H9 (cell line): Measurements from ENCODE around the gene PFKFB2. TPM values are rescaled to one million over a fixed set of nuclear protein-coding genes. Genes with fewer than 3 reads are reported as not detected.

Experiments used
- DNase-seq: peaks from one replicate; pipeline ENCODE4 v3.0.0-alpha.2; 2017
- H2AFZ ChIP-seq: one replicate; pipeline ENCODE4 v1.6.1; 2013; ENCODE audit warnings: mild to moderate bottlenecking, low read length, control low read depth, moderate library complexity
- H2AK5ac ChIP-seq: 2 replicates; pipeline ENCODE4 v1.6.1; 2013; ENCODE audit warnings: low read length, control low read depth, mixed read lengths; ENCODE audit not compliant: insufficient read length
- H2BK120ac ChIP-seq: one replicate; pipeline ENCODE4 v1.6.1; 2013; ENCODE audit warnings: low read depth, mild to moderate bottlenecking, low read length, control low read depth, inconsistent platforms; ENCODE audit not compliant: poor library complexity, severe bottlenecking
- H2BK12ac ChIP-seq: 2 replicates; pipeline ENCODE4 v1.6.1; 2013; ENCODE audit warnings: low read length, control low read depth, mixed read lengths, low read depth; ENCODE audit not compliant: insufficient read length
- H2BK15ac ChIP-seq: 2 replicates; pipeline ENCODE4 v1.6.1; 2013; ENCODE audit warnings: low read depth, low read length, control low read depth
- H2BK20ac ChIP-seq: one replicate; pipeline ENCODE4 v1.6.1; 2013; ENCODE audit warnings: low read depth, mild to moderate bottlenecking, low read length, control low read depth, inconsistent platforms; ENCODE audit not compliant: poor library complexity, severe bottlenecking
- H2BK5ac ChIP-seq: 2 replicates; pipeline ENCODE4 v1.6.1; 2013; ENCODE audit warnings: low read length, control low read depth, mixed read lengths; ENCODE audit not compliant: insufficient read length
- H3K14ac ChIP-seq: 2 replicates; pipeline ENCODE4 v1.6.1; 2013; ENCODE audit warnings: low read length, control low read depth; ENCODE audit not compliant: insufficient read depth
- H3K18ac ChIP-seq: 2 replicates; pipeline ENCODE4 v1.6.1; 2013; ENCODE audit warnings: low read depth, mild to moderate bottlenecking, mixed read lengths, low read length, control low read depth; ENCODE audit not compliant: insufficient read length
- H3K23ac ChIP-seq: 2 replicates; pipeline ENCODE4 v1.6.1; 2013; ENCODE audit warnings: low read length, control low read depth, mixed read lengths, low read depth; ENCODE audit not compliant: insufficient read length
- H3K23me2 ChIP-seq: 2 replicates; pipeline ENCODE4 v1.6.1; 2013; ENCODE audit warnings: low read depth, mild to moderate bottlenecking, mixed read lengths, low read length, control low read depth; ENCODE audit not compliant: insufficient read length, poor library complexity, severe bottlenecking
- H3K27ac ChIP-seq: 2 replicates; pipeline ENCODE4 v1.5.1; 2013; ENCODE audit warnings: low read length, control low read depth, mixed read lengths, low read depth; ENCODE audit not compliant: insufficient read length
- H3K27me3 ChIP-seq: 2 replicates; pipeline ENCODE4 v1.6.1; 2013; ENCODE audit warnings: low read length, control low read depth, inconsistent platforms; ENCODE audit not compliant: insufficient read depth
- H3K4ac ChIP-seq: 2 replicates; pipeline ENCODE4 v1.6.1; 2013; ENCODE audit warnings: low read depth, mild to moderate bottlenecking, control low read depth, inconsistent platforms, low read length, moderate library complexity
- H3K4me1 ChIP-seq: 2 replicates; pipeline ENCODE4 v1.6.1; 2013; ENCODE audit warnings: low read length, control low read depth, inconsistent platforms; ENCODE audit not compliant: insufficient read depth
- H3K4me2 ChIP-seq: 2 replicates; pipeline ENCODE4 v1.6.1; 2013; ENCODE audit warnings: low read length, control low read depth, mixed read lengths; ENCODE audit not compliant: insufficient read length, insufficient read depth
- H3K56ac ChIP-seq: 2 replicates; pipeline ENCODE4 v1.6.1; 2013; ENCODE audit warnings: low read depth, mild to moderate bottlenecking, mixed read lengths, low read length, control low read depth; ENCODE audit not compliant: insufficient read length
- H3K79me1 ChIP-seq: 2 replicates; pipeline ENCODE4 v1.6.1; 2013; ENCODE audit warnings: low read depth, mild to moderate bottlenecking, moderate library complexity, low read length, control low read depth, inconsistent platforms; ENCODE audit not compliant: insufficient read depth, poor library complexity, severe bottlenecking
- H3K79me2 ChIP-seq: 2 replicates; pipeline ENCODE4 v1.6.1; 2013; ENCODE audit warnings: low read length, control low read depth, inconsistent platforms; ENCODE audit not compliant: insufficient read depth
- H3K9ac ChIP-seq: 2 replicates; pipeline ENCODE4 v1.6.1; 2013; ENCODE audit warnings: low read length, control low read depth, mixed read lengths; ENCODE audit not compliant: insufficient read length; ENCODE audit errors: extremely low read depth
- H3K9me3 ChIP-seq: one replicate; pipeline ENCODE4 v1.6.1; 2013; ENCODE audit warnings: low read depth, low read length, inconsistent platforms; ENCODE audit not compliant: control insufficient read depth
- H3T11ph ChIP-seq: one replicate; pipeline ENCODE4 v1.6.1; 2013; ENCODE audit warnings: mild to moderate bottlenecking, low read length, control low read depth, inconsistent platforms
- H4K20me1 ChIP-seq: one replicate; pipeline ENCODE4 v1.6.1; 2013; ENCODE audit not compliant: control insufficient read depth, insufficient read length, insufficient read depth
- H4K5ac ChIP-seq: 2 replicates; pipeline ENCODE4 v1.6.1; 2013; ENCODE audit warnings: low read depth, mild to moderate bottlenecking, mixed read lengths, low read length, control low read depth; ENCODE audit not compliant: insufficient read length
- H4K8ac ChIP-seq: replicated peaks from 2 replicates; pipeline ENCODE4 v1.6.1; 2013; ENCODE audit warnings: low read length, control low read depth, mixed read lengths, low read depth; ENCODE audit not compliant: insufficient read length
- H4K91ac ChIP-seq: 2 replicates; pipeline ENCODE4 v1.6.1; 2013; ENCODE audit warnings: low read depth, mild to moderate bottlenecking, moderate library complexity, mixed read lengths, low read length, control low read depth; ENCODE audit not compliant: insufficient read length
- H3K27ac Mint-ChIP-seq, 3 experiments: 2 replicates in 2 of 3; 3 replicates in 1 of 3; pipeline ENCODE4 v1.8.0; 2020 to 2021; ENCODE audit warnings: mixed read lengths in 3 of 3, mild to moderate bottlenecking in 1 of 3, moderate library complexity in 1 of 3
- H3K27me3 Mint-ChIP-seq: 2 replicates; pipeline ENCODE4 v1.8.0; 2021; ENCODE audit warnings: low read depth, mild to moderate bottlenecking, moderate library complexity, mixed read lengths
- H3K36me3 Mint-ChIP-seq, 3 experiments: 2 replicates in 2 of 3; 3 replicates in 1 of 3; pipeline ENCODE4 v1.8.0; 2020 to 2021; ENCODE audit warnings: low read depth in 3 of 3, mixed read lengths in 3 of 3; ENCODE audit not compliant: insufficient read depth in 1 of 3
- H3K4me1 Mint-ChIP-seq, 2 experiments: 2 replicates each; pipeline ENCODE4 v1.8.0; 2020; ENCODE audit warnings: mixed read lengths in 2 of 2
- H3K4me3 Mint-ChIP-seq, 2 experiments: 2 replicates in 1 of 2; 3 replicates in 1 of 2; pipeline ENCODE4 v1.8.0; 2020 to 2021; ENCODE audit warnings: mild to moderate bottlenecking in 2 of 2, mixed read lengths in 2 of 2, moderate library complexity in 1 of 2
- H3K9me3 Mint-ChIP-seq, 2 experiments: 2 replicates in 1 of 2; 3 replicates in 1 of 2; pipeline ENCODE4 v1.8.0; 2020; ENCODE audit warnings: mild to moderate bottlenecking in 2 of 2, mixed read lengths in 2 of 2, moderate library complexity in 1 of 2
- CTCF ChIP-seq: fragments of 200-600 bp; sonication (generic); conservative IDR thresholded peaks from 3 replicates; pipeline ENCODE4 v1.8.0; 2021; ENCODE audit warnings: antibody characterized with exemption, mild to moderate bottlenecking
- whole genome bisulfite sequencing: extraction: QIAGEN DNeasy Blood & Tissue Kit; methylation state at CpG from one replicate; pipeline ENCODE4 v1.1.7; 2013; ENCODE audit warnings: missing lambda C conversion rate, low lambda C conversion rate, mixed read lengths; ENCODE audit not compliant: insufficient read length; ENCODE audit errors: extremely low coverage; 5-methylcytosine and 5-hydroxymethylcytosine counted together
- long read RNA-seq: library from polyadenylated mRNA; unstranded; transcript quantifications from one replicate; pipeline ENCODE4 v2.0.0, GENCODE V29; 2020
- total RNA-seq: library from RNA; stranded (reverse); gene quantifications from 2 replicates; pipeline ENCODE4 v1.2.1, GENCODE V29; 2021

Gene PFKFB2
- total RNA-seq = 13.2 and 14.6 TPM in 2 replicates
- long read RNA-seq, full-length matches to known transcripts = 14 of 22 reads
- long read RNA-seq, partial matches to known transcripts = 1 of 22 reads
- long read RNA-seq, other reads (novel, unspliced or antisense) = 7 of 22 reads

- H3K27ac Mint-ChIP-seq = peak within 1 kb of the TSS; percentile 97 to 99 (median 97)
- H3K27ac ChIP-seq = peak within 1 kb of the TSS; percentile 42
These were observed at the start of gene PFKFB2 for GRCh38 chr1:207052911-207053769. Gene PFKFB2, plus strand, starts transcription at chr1:207053275. Its CDS starts 1,443 bp downstream, at chr1:207054718.

More at GRCh38 chr1:207052911-207053769, at the start of gene PFKFB2:
- H3K4ac ChIP-seq = no peak within 1 kb of the TSS
- H2BK120ac ChIP-seq = no peak within 1 kb of the TSS
- peak within 1 kb of the TSS; percentile 74 for H3K4me2 ChIP-seq
- H2AK5ac ChIP-seq = no peak within 1 kb of the TSS
- H2BK20ac ChIP-seq = no peak within 1 kb of the TSS
- H3K9me3 ChIP-seq = no peaks in the 10 kb centered on the region
- peaks cover 10% of the 10 kb centered on the region; the same call in 1 of the 2 replicates for H3K79me2 ChIP-seq
- H4K20me1 ChIP-seq = no peaks in the 10 kb centered on the region
- no peak within 1 kb of the TSS for H2AFZ ChIP-seq
- DNase-seq = peak; percentile 100
- H3K27me3 ChIP-seq = no peaks in the 10 kb centered on the region
- peaks cover 11% of the 10 kb centered on the region for H3K23me2 ChIP-seq
- Mint-ChIP-seq H3K27me3 (peaks cover 1% of the 10 kb centered on the region), H3K4me1 (peaks cover 22 to 30% of the 10 kb centered on the region in 2 experiments), H3K4me3 (peak within 1 kb of the TSS; percentile 99 to 100), H3K36me3 (peaks cover 10 to 15% (median 11%) of the 10 kb centered on the region in 3 experiments; a peak in 6 of 7 replicates), H3K9me3 (no peaks in the 10 kb centered on the region; a peak in 1 of 5 replicates)
- H3K14ac ChIP-seq = peak within 1 kb of the TSS; percentile 88
- H2BK12ac ChIP-seq = no peak within 1 kb of the TSS
- H3K56ac ChIP-seq = no peak within 1 kb of the TSS
- peaks cover 3% of the 10 kb centered on the region; the same call in 1 of the 2 replicates for H3K4me1 ChIP-seq
- peak within 1 kb of the TSS; percentile 83 for H3K18ac ChIP-seq
- TF ChIP-seq CTCF = no peak; the same call in 2 of the 3 replicates
- WGBS = no CpG with 5 or more reads among the region's 56 CpGs
- H4K5ac ChIP-seq = no peak within 1 kb of the TSS
- peak within 1 kb of the TSS; percentile 41; the same call in 1 of the 2 replicates for H2BK15ac ChIP-seq
- H3K79me1 ChIP-seq = no peaks in the 10 kb centered on the region
- no peak within 1 kb of the TSS for H3T11ph ChIP-seq
- peak within 1 kb of the TSS; percentile 85 for H3K9ac ChIP-seq
- no peak within 1 kb of the TSS for H4K8ac ChIP-seq
- H4K91ac ChIP-seq = no peak within 1 kb of the TSS
- no peak within 1 kb of the TSS for H3K23ac ChIP-seq
- H2BK5ac ChIP-seq = peak within 1 kb of the TSS; percentile 36
